ENCODE results near the gene COX4I1. TPM values are rescaled to one million over a fixed set of nuclear protein-coding genes. Genes with fewer than 3 reads are reported as not detected.

The COX4I1 gene
- total RNA-seq, 1 experiment from 2014 or later = 814 TPM

DNA sequence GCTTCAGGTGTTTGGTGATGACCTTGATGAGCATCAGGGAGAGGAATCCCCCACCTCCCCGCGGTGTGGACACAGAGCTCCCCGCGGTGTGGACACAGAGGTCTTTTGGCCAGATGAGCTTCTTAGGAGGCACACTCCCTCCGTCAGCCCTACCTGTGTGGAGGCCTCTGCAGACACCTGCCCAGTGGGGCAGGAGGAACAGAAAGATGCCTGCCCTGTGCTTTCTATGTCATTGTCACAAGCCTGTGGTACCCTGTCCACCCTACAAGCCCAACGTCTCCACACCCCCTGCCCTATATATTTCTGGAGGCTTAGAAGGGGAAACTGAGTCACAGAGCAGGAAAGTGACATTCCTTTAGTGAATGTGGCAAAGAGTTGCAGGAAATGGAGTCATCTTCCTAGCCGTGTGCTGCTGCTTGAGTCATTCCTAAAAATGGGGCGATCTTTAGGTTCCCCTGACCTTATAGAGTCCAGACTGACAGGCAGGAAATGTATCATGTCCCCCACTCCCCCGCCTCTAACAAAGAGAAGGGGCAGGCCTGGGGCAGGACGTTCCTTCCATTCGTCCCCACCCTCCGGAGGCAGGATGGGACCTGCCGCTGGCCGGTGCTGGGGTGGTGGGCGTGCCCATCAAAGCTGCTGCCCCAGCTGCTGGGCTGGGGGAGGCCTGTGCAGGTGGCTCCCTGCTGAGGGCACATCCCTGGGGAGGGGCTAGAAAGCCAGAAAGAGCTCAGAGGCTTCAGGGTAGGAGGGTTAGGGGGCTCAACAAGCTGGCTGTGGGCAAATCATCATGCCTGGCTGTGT is 47.6 kb upstream of the COX4I1 start:
- Mint-ChIP-seq H3K4me3 (ENCODE audit: unreplicated experiment) (peak overlapping the region; percentile 90), H3K27me3 (ENCODE audit: insufficient read depth, unreplicated experiment) (no peaks in the 10 kb centered on the region), H3K27ac (ENCODE audit: unreplicated experiment) (no peak overlapping the region), H3K9me3 (ENCODE audit: unreplicated experiment) (no peaks in the 10 kb centered on the region), H3K4me1 (ENCODE audit: low read depth, unreplicated experiment) (peaks cover 10% of the 10 kb centered on the region), H3K36me3 (ENCODE audit: insufficient read depth, unreplicated experiment) (peaks cover 6% of the 10 kb centered on the region)
- no peak for DNase-seq
- peaks cover 24% of the 10 kb centered on the region for H3K4me1 ChIP-seq
- ChIA-PET CTCF (no interaction called here), POLR2A (no interaction called here)
- no TSS peak for BruUV-seq (replicated peaks)
- intact Hi-C loops (cut with micrococcal nuclease; ENCODE audit: unreplicated experiment) = loop anchor here (5.0 kb wide), 1 partner anchor 305 kb away; no protein-coding TSS in a partner anchor
- no peaks in the 10 kb centered on the region for H3K36me3 ChIP-seq (ENCODE audit: control insufficient read depth, insufficient read depth, low read length)
- no peaks in the 10 kb centered on the region; the same call in 1 of the 2 replicates for H3K27me3 ChIP-seq (replicated peaks; ENCODE audit: control insufficient read depth, insufficient read depth, low read length)
- no peak overlapping the region for H3K4me3 ChIP-seq (ENCODE audit: low read depth, low read length)
- TF ChIP-seq, protein P1, sequence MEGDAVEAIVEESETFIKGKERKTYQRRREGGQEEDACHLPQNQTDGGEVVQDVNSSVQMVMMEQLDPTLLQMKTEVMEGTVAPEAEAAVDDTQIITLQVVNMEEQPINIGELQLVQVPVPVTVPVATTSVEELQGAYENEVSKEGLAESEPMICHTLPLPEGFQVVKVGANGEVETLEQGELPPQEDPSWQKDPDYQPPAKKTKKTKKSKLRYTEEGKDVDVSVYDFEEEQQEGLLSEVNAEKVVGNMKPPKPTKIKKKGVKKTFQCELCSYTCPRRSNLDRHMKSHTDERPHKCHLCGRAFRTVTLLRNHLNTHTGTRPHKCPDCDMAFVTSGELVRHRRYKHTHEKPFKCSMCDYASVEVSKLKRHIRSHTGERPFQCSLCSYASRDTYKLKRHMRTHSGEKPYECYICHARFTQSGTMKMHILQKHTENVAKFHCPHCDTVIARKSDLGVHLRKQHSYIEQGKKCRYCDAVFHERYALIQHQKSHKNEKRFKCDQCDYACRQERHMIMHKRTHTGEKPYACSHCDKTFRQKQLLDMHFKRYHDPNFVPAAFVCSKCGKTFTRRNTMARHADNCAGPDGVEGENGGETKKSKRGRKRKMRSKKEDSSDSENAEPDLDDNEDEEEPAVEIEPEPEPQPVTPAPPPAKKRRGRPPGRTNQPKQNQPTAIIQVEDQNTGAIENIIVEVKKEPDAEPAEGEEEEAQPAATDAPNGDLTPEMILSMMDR (IDR thresholded peaks at IDR 0.05; ENCODE audit: insufficient read depth in 1 of 2, low read depth in 1 of 2, low read length in 1 of 2, severe bottlenecking in 1 of 2, unreplicated experiment in 1 of 2) = no peak
- no peaks in the 10 kb centered on the region for H3K9me3 ChIP-seq

DNA sequence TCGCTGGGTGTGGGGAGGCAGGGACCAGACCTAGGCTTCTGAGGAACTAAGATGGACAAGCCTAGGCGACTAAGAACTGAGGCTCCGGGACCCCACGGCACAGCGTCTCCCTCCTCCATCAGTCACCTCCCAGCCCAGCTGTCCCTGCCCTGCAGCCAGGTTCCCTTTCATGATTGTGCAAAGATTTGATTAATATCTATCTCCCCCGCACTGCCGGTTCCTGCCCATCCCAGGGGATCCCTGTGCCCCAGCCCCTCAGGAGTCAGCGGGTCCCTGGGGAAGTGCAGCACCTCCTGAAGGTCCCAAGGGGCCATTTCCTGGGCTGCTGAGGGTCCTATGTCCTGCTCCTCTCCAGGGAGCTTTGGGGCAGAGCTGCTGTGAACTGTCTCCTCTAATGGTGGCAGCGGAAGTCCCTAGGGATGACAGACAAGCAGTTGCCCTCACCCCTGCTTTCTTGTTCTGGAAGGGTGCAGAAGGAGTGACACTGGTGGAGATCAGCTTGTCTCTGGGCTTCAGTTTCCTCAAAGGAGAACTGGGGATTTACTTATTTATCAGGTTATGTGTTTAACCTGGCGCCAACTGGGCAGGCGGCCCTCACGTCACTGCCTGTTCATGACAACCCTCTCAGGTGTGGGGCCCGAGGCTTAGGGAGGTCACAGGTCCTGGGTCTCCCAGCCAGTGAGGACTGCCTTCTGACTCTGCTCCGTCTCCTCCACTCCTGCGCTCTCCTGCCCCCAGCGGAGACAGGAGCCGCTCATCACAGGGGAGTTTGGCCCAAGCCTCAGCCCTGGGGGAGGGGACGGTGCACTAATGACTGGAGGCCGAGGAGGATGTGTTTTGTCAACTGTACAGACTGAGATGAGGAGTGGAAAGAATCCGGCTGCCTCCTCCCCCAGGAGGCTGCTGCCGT is 46.7 kb upstream of the COX4I1 start:
- CTCF ChIA-PET = interaction anchor here (0.7 kb wide), 1 partner anchor 21 kb away, joined by 3 read pairs; no protein-coding TSS in a partner anchor
- peaks cover 24% of the 10 kb centered on the region for H3K4me1 ChIP-seq
- H3K27me3 Mint-ChIP-seq (ENCODE audit: insufficient read depth, unreplicated experiment) = no peaks in the 10 kb centered on the region

More for the DNA sequence above, 46.7 kb upstream of the COX4I1 start:
- TF ChIP-seq, protein P1 (IDR thresholded peaks at IDR 0.05; ENCODE audit: insufficient read depth in 1 of 2, low read depth in 1 of 2, low read length in 1 of 2, severe bottlenecking in 1 of 2, unreplicated experiment in 1 of 2) = peak in 1 of 2 experiments; percentile 78
- peaks cover 6% of the 10 kb centered on the region for H3K36me3 Mint-ChIP-seq (ENCODE audit: insufficient read depth, unreplicated experiment)
- no TSS peak for BruUV-seq (replicated peaks)
- no peak overlapping the region for H3K27ac Mint-ChIP-seq (ENCODE audit: unreplicated experiment)
- H3K9me3 Mint-ChIP-seq (ENCODE audit: unreplicated experiment) = no peaks in the 10 kb centered on the region
- POLR2A ChIA-PET = interaction anchor here (0.5 kb wide), 1 partner anchor 15 kb away, joined by 8 read pairs; no protein-coding TSS in a partner anchor
- peak; percentile 78 to 80 for DNase-seq
- Histone ChIP-seq H3K9me3 (no peaks in the 10 kb centered on the region), H3K27me3 (replicated peaks; ENCODE audit: control insufficient read depth, insufficient read depth, low read length) (no peaks in the 10 kb centered on the region; the same call in 1 of the 2 replicates), H3K36me3 (ENCODE audit: control insufficient read depth, insufficient read depth, low read length) (no peaks in the 10 kb centered on the region), H3K4me3 (ENCODE audit: low read depth, low read length) (no peak overlapping the region)
- peaks cover 10% of the 10 kb centered on the region for H3K4me1 Mint-ChIP-seq (ENCODE audit: low read depth, unreplicated experiment)
- H3K4me3 Mint-ChIP-seq (ENCODE audit: unreplicated experiment) = no peak overlapping the region
- intact Hi-C loops (cut with micrococcal nuclease; ENCODE audit: unreplicated experiment) = loop anchor here (5.0 kb wide), 1 partner anchor 305 kb away; no protein-coding TSS in a partner anchor
